GM15510 (cell line): ENCODE measurements around the gene TRAPPC2B.

Experiments
- POLR2A ChIP-seq: IDR thresholded peaks from 3 replicates; pipeline ENCODE4 v1.6.1; 2011; ENCODE audit warnings: borderline replicate concordance; ENCODE audit not compliant: insufficient read length; ENCODE audit errors: extremely low read depth

TRAPPC2B gene

DNA sequence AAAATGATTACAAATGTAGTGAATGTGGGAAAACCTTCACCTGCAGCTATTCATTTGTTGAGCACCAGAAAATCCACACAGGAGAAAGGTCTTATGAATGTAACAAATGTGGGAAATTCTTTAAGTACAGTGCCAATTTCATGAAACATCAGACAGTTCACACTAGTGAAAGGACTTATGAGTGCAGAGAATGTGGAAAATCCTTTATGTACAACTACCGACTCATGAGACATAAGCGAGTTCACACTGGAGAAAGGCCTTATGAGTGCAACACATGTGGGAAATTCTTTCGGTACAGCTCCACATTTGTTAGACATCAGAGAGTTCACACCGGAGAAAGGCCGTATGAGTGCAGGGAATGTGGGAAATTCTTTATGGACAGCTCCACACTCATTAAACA lies 35.5 kb downstream of the TRAPPC2B start:
- no peak for TF ChIP-seq POLR2A

DNA sequence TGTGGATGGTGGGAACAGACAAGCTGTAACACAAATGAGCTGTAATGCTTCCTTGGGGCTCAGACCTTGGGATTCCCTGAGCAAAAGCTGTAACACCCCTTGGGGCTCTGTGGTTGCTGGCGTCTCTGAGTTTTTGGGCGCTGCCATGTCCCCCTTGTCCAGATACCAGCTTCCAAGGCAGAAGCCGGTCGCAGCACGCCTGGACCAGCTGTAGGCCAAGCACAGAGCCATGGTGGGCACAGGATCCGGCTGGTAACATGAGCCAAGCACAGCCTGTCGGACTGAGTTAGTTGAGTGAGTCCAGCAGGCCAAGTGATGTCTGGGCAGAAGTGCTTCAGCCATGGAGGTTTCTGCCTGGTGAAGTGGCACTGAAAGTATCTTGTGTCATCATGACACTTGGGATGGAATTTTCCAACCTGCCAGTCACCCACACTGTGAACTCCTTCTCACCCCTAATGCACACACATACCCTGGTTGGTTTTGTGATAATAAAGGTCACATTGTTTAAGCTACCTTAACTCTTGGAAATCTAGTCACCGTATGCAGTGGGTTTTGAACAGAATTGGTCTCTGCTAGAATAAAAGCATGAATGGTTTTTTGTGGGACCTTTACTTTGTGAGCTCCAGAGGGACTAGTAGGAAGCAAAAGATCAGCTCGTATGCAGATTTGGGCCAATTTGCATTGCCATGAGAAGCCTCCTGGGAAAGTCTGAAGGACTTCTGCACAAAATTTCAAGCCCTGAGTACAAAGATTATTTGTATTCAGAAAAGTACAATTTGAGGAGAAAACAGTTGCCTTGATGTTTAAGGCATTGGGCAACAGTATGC lies 40.6 kb downstream of the TRAPPC2B start:
- no peak for TF ChIP-seq POLR2A

DNA sequence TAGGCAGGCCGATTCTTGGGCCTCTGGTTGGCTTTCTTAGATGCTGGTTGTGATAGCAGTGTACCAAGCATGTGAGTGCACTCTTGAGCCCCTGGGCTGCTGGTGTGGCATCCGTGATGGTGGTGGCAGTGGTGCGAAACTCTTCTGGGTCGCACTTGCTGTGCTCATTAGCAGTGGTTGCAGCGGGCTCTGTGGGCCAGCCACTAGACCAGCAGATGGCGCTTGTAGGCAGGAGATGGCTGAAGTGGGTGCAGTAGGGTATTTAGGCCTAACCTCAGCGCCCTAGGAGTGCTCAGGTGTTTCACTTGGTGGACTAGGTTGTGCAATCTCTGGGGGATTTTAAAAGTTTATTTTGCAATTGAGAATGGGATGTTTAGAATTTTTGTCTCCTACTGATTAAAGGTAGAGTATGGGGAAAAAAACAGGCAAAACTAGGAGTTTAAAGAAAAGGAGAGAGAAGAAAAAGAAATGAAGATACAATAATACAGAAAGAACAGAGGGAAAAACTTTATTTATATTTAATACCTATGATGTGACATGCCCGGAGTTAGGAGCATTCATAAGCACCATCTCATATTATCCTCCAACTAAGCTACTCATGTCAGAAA lies 43.3 kb downstream of the TRAPPC2B start:
- TF ChIP-seq POLR2A, result no peak

DNA sequence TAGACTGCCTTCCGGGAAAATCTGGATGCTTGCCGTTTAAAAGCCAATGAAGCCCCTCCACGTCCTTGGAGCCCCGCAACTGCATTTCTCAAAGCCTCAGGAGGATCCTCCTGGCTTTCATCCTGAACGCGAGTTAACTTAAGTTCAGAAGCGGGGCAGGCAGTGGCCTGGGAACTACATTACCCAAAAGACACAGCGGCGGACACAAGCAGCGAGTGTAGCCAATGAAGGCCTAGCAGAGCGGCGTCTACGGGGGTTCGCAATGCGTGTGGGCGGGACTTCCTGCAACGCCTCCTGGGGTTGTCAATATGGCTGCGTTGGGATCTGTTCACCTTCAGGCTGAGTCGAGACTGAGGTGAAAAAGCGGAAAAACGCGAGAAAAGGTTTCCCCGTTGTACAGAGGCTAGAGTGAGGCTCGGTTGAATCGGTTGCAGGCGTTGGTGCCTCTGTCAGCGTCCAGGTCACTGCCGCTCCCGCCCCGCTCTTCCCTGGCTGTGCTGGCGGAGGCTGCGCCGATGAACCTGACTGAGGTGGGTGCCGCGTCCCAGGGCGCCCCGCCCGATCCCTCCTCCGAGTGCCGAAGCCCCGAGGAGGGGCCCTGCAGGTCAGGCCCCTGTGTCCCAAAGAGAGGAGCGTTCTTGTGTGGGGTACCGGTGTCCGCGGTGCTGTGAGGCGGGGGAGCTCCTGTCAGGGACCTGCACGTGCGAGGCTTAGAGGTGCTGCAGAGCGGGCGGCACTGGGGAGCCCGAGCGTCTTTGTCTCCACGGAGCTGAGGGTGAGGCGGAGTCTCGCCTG lies 47.7 kb downstream of the TRAPPC2B start, which contains the start of gene ZNF17:
TSS of gene ZNF17 (plus strand) at position 285 of the 795 bp plus-strand sequence. CDS start 2,455 bp downstream, outside the sequence.
- peak; percentile 54 for TF ChIP-seq POLR2A
